DMS153 treated with DMSO at 0.1 percent for 48 hours (cell line): ENCODE data around the gene UCP2.
A peak's percentile ranks its signal among the peaks of the same experiment; 100 is the strongest.
"Not testable (repeated sequence)": the region's sequence is repeated elsewhere in the genome, so short reads cannot be mapped to it uniquely, and the experiment has no call there.

Experiments used
- DNase-seq: peaks from one replicate; lab custom pipeline; 2025; ENCODE audit not compliant: unreplicated experiment; lab: John Stamatoyannopoulos, UW

UCP2 gene

DNA sequence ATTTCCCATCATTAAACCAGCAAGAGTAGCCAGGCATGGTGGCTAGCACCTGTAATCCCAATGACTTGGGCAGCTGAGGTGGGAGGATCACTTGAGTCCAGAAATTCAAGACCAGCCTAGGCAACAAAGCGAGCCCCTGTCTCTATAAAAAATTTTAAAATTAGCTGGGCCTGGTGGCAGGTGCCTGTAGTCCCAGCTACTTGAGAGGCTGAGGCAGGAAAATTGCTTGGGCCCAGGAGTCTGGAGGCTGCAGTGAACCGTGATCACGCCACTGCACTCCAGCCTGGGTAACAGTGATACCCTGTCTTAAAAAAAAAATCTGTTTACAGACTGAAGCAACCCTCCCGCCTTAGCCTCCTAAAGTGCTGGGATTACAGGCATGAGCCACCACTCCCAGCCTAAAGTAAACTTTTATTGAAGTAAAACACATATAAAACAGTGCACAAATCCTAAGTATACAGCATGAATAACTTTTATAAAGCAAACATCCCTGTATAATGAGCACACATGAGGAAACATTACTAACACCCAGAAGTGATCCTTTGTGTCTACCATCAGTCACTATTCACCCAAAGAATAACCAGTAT lies 13.6 kb upstream of the UCP2 start:
- no peak for DNase-seq

DNA sequence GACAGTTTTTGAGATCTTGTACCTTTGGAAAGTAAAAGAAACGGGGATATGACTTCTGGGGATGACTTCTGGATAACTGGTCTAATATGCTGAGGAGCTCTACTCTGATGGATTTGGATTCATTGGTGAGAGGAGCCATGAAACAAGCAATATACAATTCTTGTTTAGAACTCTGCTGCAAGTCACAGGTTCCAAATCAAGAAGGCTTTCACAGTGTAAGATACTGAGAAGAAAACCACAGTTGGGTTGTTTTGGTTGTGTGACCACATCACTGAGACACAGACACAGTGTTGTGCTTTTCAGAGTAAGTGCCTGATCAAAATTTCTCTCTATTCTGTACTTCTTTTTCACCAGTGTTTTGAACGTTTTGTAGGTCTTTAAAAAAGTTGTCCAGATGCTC lies 13.1 kb upstream of the UCP2 start:
- no peak for DNase-seq

DNA sequence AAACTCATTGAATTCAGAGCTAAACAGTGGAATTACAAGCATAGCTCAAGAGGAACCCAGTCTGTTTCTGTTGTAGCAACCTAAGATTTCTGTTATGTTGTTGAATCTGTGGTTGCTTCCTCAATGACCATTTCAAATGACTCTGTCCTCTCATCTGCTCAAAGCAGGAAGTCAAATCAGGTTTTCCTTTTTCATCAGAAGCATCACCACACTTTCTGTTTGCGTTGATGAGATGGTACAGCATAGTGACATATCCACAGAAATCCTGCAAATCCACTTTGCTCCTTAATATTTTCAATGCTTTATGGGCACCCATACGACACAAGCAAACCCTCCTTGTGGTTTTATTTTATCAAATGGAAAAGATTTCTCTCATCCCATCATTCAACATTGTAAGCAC lies 12.6 kb upstream of the UCP2 start:
- peak; percentile 28 for DNase-seq

DNA sequence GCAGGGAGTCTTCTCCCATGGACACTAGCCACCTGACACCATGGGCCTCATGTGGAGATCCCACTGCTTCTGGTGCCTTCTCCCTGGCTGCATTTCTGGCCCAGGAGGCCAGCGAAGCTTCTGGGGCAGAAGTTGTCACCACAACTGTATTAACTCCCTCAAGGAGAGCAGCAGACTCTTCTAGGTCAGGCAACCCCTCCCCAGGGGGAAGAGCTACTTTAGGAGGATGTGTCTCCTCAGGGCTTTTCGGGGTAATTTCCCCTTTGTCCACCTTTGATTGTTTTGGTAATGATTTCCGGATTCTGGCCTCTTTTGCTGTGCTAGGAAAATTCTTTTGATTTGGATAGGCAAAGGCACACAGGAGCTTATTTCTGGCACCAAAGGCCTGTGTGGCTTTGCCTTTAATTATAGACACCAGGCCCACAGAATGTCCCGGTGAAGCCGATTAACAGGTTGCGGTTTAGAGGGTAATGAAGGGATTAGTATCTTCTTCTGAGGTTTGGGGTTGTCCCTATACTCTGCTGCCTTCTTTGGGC lies 8.9 kb upstream of the UCP2 start:
- no peak for DNase-seq

DNA sequence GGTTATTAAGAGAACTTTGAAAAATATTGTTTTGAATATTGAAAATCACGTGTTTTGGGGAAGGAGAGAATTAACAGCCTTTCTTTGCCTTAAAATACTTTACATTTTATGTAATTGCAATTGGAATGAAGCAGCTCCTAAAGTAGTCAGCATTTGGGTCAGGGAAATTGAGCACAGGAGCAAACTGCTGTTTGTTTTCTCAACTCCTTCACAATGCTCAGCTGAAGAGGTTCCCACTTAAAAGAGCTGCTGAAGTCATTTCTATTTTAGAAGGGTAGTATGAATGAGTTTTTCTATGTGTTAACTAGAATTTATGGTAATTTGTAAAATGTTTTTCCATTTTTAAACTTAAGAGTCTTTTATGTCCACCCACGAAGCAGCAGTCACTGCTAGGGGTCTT lies 8.1 kb upstream of the UCP2 start:
- DNase-seq: no peak

DNA sequence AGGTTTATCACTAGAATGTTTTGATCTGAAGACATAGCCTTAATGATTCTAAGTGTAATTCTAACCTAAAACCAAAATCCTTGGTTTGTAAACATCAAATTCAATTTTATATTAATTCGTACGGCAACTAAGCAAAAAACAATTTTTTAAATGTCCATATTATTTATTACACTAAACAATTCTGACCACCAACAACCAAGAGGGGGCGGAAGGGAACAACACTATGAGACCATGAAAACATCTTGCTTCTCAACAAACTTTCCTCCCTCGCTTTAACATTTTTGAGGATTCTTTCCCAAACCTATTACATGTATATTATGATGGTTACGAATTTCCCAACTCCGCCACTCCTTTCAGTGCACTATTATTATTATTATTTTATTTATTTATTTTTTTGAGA lies 6.5 kb upstream of the UCP2 start:
- DNase-seq: no peak

DNA sequence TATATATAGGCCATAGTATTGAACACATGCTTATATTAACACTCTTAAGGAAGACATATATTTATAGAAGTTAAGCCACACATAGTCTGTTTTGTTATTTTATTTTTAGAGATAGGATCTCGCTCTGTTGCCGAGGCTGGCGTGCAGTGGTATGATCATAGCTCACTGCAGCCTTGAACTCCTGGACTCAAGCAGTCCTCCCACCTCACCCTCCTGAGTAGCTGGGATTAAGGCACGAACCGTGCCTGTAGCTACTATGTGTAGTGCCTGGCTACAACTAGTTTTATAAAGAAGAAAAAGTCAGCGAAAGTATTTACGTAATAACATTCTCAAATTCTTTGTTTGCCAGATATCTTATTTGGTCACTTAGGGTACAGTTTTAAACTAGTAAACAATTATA lies 5.6 kb upstream of the UCP2 start:
- no peak for DNase-seq

DNA sequence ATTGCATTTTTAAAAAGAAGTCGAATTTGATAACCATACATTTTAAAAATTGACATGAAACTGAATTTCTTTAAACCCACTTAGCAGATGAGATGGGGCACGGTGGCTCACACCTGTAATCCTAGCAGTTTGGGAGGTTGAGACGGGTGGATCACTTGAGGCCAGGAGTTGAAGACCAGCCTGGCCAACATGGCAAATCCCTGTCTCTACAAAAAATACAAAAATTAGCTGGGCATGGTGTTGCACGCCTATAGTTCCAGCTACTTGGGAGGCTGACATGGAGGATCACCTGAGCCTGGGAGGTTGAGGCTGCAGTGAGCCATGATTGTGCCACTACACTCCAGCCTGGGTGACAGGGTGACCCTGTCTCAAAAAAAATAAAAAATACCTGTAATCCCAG lies 3.0 kb upstream of the UCP2 start:
- not testable (repeated sequence) for DNase-seq

DNA sequence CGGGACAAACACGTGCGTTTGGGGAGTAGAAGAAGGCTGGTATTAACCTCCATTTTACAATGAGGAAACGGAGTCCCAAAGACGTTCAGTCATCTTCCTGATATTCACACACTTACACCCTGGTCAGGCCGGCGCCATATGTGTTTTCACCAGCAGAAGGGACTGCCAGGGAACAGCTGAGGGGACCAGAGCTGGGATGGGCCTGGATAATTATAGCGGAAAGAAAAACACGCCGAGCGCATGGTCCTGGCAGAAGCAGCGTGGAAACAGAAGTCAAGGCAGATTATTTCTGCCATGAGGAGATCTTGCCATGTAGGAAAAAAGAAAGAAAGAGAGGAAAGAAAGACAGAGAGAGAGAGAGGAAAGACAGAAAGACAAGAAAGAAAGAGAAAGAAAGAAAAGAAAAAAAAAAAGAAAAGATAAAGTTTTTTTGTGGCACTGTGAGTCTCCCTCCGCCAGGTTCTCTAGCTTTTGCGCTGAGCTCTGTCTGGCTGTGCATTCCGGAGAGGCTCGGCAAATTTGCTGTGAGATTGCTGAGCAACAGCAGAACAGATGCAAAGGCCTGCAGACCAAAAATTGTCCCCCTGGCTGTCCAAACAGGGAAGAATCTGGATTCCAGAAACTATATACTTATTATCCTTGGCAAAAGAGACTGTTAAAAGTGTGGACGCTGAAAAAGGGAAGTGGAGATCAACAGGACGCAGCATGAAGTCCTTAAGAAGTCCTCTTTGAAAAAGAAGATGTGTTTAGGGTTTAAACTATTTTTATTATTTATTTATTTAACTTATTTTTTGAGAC lies 1.3 kb upstream of the UCP2 start:
- no peak for DNase-seq

DNA sequence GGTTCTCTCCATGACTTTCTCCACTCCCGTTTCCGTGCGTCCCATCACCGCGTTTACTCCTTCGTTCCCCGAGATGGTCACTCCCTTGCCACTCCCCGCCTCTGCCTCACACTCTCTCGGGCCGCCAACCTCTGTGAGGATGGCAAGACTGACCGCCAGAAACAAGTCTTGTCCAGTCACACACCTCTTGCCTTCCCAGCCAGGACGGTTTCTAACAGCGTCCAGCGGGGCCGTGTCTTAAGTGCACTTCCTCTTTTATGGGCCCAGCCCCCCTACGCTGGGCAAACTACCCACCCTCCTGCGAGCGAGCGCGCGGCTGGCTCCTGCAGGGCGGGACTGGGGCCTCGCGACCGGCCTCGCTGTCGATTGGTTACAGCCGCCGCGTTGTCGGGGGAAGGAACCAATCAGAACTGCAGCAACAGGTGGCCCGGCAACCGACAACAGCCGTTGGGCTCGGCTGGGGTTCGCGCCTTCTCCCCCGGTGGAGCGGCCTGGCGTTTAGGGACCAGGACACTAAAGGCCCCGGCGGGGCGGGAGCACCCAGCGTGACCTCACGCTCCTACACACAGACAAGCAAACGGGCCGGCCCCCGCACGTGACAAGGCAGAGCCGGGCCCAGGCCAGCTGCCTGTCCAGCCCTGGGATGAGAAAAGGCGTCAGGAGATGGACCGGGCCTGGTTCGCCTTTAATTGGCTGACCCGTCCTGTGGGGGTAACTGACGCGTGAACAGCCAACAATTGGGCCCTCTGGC lies 522 bp upstream of the UCP2 start:
- peak; percentile 94 for DNase-seq

DNA sequence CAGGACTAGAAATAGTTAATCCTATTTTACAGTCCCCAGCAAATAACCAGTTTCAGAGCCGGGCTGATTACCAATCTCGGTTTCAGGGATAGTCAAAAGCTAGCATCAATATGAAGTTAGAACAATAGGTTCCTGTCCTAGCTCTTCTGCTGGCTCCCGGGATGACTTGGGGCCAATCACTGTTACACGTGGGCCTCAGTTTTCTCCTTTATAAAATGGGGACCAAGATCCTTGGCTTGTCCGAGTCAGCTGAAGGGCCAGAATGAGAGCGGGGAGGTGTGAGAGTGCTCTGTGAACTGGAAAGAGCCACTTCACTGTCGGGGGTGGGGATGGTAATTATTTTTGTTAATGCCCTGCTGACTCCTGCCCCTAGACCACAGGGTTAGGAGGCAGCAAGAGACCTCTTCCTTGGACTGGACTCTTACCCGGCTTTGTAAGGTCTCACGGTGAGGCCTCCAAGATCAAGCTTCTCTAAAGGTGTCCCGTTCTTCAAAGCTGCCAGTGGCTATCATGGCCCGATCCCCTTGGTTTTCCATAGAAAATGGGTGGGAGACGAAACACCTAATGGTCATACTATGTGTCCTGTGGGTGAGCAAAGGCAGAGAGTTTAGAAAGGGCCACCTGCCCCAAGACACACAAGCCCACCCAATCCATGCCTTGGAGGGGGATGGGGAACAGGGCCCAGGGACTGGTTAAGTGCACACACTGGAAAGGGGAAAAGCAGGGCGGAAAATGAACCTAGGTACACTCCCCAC lies 1.4 kb downstream of the UCP2 start:
- DNase-seq: no peak

DNA sequence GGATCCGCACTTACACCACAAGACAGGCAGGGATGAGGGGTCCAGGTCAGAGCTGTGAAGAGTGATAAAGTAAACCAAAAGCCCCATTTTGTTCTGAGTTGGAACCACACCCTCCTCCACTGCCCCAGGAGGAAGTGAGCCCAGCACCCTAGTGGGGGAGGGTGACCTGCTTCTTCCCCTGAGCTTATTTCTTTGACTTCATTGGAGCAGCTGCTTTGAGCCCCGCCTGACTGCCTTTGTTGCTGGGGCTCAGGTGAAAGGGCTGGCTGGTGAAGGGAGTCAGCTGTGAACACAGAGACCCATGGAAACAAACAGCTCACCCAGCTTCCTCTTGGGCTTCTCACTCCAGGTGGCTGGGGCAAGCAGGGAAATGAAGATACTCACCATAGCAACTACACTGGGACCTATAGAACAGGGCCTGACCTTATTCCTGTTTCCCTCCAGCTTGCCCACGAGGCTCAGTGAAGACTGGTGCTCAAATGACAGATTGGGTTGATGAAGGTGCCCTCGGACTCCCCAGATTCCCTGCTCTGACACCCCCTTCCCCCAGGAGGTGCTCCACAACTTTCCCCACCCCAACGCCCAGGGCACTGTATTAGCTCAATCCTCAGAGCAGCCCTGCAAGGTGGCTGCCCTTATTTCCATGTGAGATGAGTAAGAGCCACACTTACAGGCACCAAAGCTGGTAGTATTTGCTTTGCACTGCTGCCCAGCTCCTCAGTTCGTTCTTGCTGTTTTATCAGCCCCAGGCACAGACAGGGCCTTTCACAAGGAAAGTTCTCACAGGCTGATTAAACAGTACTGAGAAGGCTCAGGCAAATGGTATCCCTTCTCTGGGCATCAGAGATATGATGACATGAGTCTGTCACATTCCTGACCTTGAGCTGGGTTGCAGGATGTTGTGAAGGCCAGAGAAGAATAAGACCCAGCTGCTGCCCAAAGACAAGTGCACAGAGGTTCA lies 2.4 kb downstream of the UCP2 start:
- peak; percentile 79 for DNase-seq

DNA sequence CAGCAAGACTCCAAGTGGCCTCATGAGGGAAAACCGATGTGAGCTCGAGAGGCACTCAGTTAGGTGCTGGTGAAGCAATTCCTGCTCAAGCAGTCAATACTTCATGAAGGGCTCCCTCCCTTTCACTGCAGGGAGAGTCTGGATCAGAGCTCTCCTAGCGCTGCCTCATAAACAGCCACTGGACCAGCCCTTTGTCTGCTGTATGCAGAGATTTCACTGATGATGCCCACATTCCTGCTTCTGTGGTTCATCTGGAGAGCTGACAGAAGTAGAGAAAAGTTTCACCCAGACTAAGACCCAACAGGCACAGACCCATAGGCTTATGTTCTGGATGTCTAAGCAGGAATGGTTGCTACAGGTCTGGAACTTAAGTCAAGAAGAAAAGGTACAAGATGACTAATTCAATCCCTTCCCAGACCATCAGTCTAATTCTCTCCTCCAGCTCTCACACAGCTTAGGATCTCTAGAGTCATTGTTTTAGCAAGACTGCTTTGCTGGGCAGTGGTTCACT lies 4.0 kb downstream of the UCP2 start:
- DNase-seq: no peak

DNA sequence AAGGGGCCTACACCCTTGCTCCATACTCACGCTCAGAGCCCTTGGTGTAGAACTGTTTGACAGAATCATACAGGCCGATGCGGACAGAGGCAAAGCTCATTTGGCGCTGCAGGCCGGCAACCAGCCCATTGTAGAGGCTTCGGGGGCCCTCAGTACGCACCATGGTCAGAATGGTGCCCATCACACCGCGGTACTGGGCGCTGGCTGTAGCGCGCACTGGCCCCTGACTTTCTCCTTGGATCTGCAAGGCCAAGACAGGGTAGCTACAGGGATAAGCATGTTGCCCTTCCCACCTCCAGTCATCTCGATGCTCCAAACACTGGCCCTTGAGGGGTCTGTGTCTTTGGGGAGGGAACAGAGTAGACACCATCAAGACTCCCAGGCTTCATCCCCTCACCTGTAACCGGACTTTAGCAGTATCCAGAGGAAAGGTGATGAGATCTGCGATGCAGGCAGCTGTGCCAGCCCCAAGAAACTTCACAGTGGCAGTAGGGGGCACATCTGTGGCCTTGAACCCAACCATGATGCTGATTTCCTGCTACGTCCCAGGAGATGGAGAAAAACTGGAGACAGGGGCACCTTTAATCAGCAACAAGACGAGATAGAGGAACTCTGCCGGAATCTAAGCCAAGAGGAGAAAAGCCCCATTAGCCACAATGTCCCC lies 4.7 kb downstream of the UCP2 start:
- no peak for DNase-seq

DNA sequence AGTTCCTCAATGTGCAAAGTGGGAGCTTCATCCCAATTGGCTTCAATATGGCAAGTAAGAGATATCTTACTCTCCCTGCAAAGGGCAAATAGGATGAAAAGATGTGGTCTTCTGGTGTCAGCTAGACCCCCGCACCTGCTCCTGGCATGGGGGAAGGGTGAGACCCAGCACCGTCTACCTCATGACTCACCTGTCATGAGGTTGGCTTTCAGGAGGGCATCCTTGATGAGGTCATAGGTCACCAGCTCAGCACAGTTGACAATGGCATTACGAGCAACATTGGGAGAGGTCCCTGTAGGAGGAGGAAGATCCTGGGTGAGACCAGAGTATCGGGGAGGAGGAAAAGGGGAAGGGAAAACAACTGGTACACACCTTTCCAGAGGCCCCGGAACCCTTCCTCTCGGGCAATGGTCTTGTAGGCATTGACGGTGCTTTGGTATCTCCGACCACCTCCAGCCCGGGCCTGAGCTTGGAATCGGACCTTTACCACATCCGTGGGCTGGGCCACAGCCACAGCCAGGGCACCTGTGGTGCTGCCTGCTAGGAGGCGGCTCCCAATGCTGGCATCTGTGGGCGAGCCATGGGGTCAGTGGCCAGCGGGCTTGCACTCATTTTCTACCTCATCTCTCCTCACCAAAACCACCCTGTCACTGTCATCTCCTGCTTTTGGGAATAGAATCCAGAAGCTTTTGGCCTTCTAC lies 6.0 kb downstream of the UCP2 start:
- DNase-seq: no peak

DNA sequence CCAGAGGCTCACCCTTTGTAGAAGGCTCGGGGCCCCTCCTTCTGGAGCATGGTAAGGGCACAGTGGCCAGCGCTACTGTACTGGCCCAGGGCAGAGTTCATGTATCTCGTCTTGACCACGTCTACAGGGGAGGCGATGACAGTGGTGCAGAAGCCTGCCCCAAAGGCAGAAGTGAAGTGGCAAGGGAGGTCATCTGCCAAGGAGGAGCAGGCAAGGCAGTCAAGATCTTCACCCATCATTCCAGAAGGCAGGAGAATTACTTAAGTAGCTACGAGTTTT lies 7.2 kb downstream of the UCP2 start:
- DNase-seq: no peak

DNA sequence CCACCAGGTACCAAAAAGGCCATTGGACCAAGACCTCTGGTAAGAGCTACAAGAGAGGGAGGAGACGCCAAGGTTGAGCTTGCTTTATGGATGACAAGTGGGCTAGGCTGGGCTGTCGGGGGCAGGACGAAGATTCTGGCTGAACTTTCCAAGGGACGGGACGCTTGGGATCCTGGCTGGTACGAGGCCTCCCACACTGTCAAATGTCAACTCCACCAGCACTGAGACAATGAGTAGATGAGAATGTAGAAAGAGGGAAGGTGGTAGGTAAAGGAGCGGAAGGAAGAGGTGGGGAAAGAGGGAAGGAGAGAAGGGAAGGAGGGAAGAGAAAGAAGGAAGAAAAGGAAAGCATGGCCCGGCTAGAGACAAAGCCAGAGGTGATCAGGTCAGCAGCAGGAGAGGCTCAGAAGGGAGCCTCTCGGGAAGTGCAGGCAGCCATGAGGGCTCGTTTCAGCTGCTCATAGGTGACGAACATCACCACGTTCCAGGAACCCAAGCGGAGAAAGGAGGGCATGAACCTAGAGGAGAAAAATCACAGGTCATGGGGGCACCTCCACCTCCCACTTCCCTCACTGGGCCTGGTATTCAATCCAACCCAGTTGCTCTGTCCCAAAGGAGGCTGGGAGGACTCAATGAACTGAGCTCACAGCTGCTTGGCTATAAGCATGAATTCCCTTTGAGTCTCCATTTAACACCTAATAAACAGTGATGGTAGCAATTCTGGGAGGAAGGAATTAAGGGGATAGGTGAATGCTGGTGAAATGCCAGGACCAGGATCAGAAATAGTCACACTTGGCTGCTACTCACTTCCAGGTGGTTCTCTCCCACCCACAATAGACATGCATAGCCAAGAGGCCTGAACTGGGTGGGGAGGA lies 7.8 kb downstream of the UCP2 start:
- DNase-seq: no peak
